Measurements from ENCODE around the gene JSRP1. TPM values are rescaled to one million over a fixed set of nuclear protein-coding genes. Genes with fewer than 3 reads are reported as not detected.

Gene JSRP1
- total RNA-seq, 1 donor from 2014 or later = 333 TPM

- DNase-seq (ENCODE audit: low read depth) = no peak
These were observed 36.5 kb downstream of the JSRP1 start for GRCh38 chr19:2219726-2220125.

- DNase-seq (ENCODE audit: low read depth) = no peak
These were observed 38.6 kb downstream of the JSRP1 start for GRCh38 chr19:2217591-2217990.

- DNase-seq (ENCODE audit: low read depth) = no peak
These were observed 39.6 kb downstream of the JSRP1 start for GRCh38 chr19:2216361-2217225.

DNA sequence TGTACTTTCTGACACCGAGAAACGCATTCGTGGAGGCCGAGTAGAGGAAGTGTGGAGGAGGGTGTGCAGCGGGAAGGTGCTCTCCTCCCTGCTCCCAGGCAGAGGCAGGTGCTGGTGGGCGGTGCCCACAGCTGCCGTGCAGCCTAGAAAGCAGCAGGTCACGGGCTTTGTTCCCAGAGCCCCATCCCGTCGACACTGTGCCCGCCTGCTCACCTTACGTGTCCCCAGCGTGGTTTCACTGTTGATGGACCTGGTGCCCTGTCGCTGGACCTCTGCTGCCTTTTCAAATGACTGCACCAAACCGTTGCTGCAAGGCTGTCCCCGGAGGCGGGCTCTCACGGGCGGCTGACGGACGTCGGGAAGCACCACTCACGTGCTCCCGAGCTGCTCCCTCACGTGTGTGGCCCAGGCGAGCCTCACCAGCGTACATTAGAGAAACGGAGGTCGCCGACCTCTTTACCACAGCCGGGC lies 40.9 kb downstream of the JSRP1 start:
- DNase-seq (ENCODE audit: low read depth) = no peak

- DNase-seq (ENCODE audit: low read depth) = no peak
These were observed 42.0 kb downstream of the JSRP1 start for GRCh38 chr19:2214251-2214650.

GRCh38 chr19:2213799-2214198 lies 42.4 kb downstream of the JSRP1 start:
- no peak for DNase-seq (ENCODE audit: low read depth)

DNA sequence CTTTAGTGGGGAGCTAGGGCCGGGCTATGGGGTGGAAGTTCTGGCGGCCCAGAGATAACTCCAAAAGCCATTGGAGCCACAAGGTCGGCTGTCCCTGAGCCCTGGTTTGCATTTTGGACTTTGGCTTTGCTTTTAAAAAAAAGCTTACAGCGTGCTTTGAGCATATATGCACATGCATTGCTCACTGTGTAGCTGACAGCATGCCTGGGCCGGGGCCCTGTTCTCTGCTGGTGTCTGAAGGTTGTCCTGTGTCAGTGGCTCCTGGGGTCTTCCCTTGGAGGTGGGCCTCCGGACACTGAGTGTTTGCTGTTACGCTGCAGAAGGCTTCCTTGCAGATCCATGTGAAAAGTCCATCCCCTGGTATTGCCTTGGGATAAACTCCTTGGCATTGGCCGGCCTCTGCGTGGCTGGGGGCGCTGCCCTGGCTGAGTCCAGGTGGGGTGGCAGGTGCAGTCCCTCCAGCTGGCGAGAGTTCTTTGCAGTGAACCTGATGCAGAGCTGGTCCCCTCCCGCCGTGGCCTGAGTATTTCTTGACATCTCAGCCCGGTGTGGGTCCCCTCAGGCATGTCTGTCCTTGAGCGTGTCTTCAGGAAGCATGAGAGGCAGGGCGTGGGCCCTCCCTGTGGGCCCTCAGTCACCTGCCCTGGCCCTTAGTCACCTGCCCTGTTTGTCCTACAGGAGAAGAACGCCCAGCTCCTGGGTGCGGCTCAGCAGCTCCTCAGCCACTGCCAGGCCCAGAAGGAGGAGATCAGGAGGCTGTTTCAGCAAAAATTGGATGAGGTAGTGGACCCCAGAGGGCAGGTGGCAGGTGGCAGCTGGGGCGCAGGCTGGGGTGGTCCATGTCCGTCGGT lies 43.1 kb downstream of the JSRP1 start:
- no peak for DNase-seq (ENCODE audit: low read depth)

DNA sequence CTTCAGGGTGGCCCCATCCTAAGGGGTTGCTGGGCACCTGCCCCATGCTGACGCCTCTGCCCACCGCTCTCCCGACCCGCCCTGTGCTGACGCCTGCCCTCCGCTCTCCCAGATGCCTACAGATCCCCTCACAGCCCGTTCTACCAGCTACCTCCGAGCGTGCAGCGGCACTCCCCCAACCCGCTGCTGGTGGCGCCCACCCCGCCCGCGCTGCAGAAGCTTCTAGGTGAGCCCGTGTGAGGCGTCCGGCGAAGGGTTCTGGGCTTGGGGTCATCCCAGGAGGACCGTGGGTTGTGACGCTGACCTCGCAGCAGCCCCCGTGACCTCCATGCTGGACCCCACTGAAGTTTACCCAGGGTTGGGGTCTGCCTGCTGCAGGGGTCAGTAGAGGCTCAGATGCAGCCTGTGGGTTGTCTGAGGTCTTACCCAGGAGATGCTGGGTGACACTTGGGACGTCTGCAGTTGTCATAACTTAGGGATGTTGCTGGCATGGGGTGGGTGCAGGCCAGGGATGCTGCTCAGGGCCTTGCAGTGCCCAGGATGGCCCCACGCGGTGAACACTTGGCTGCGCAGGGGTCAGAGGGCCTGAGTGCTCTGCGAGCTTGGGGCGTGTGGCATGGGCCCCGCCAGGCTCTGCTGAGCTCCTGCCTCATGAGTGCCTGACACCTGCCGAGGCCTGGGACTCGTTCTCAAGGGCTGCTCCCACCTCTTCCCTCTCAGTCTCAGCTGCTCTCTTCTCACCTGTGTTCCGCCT lies 45.1 kb downstream of the JSRP1 start:
- DNase-seq (ENCODE audit: low read depth) = no peak

GRCh38 chr19:2210206-2210605 lies 46.0 kb downstream of the JSRP1 start:
- no peak for DNase-seq (ENCODE audit: low read depth)

GRCh38 chr19:2209408-2209807 lies 46.8 kb downstream of the JSRP1 start:
- DNase-seq (ENCODE audit: low read depth) = no peak

GRCh38 chr19:2208975-2209374 lies 47.2 kb downstream of the JSRP1 start:
- no peak for DNase-seq (ENCODE audit: low read depth)

DNA sequence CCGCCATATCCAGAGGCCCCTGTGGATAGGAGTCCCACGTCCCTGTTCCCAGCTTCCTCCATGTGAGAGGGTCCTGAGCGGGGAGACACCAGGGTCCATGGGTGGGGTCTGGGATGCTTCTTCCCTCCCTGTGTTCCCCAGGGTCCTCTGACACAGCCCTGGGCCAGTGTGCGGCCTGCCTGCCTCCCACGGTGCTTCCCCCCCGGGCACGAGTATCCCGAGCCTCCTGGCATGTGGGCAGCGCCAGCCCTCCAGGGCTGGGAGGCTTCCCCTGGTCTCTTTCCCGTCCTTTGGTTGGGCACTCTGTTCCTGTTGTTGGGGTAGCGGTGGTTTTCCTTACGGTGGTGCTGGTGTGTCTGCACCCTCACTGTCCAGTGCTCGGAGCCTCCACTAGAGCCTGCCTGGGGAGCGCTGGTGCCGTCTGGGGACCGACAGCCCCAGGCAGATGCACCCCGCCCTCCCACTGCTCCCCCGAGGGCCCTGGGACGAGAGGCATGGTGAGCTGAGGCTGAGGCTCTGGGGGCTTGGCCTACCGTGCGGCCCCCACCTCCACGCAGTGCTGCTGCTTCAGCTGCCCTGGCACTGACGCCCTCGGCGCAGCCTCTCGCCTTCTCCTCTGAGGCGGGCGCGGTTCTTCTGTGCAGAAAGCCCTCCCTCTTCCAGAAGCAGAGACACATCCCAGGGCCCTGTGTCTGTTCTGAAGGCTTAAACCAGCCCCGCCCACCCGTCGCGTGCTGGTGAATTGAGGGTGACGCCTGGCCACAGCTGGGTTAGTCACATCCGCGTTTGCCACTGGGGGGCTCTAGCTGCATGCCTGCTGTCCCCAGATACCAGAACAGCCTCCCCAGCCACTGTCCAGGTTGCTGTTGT lies 48.0 kb downstream of the JSRP1 start:
- DNase-seq (ENCODE audit: low read depth) = peak; percentile 88

- no peak for DNase-seq (ENCODE audit: low read depth)
These were observed 49.2 kb downstream of the JSRP1 start for GRCh38 chr19:2207008-2207407.

GRCh38 chr19:2202366-2202765 lies 53.9 kb downstream of the JSRP1 start:
- no peak for DNase-seq (ENCODE audit: low read depth)

MicroRNA genes within 50 kb of the gene (microRNA counts, 767-probe panel; counts per million panel counts)
- microRNA hsa-miR-1227 = not detected

Small RNA genes within 50 kb of the gene (microRNA-seq; reads per million reads assigned to microRNA genes)
- gene MIR1227 (0.65 reads per million), gene MIR4321 (not detected)

Other genes with a start within 250 kb of the JSRP1 start
- gene BTBD2, start 240.7 kb downstream of the JSRP1 start, total RNA-seq = 40.2 and 44.4 TPM in 2 replicates
- gene MKNK2, start 205.2 kb downstream of the JSRP1 start, total RNA-seq = 35.3 and 44.6 TPM in 2 replicates
- 17.6 and 22.4 TPM in 2 replicates for gene MOB3A, start 160.1 kb downstream of the JSRP1 start, total RNA-seq
- gene IZUMO4, start 159.5 kb downstream of the JSRP1 start, total RNA-seq = 7.2 and 8.2 TPM in 2 replicates
- gene AP3D1, start 104.9 kb downstream of the JSRP1 start, total RNA-seq = 109 and 114 TPM in 2 replicates
- 7.9 and 8.3 TPM in 2 replicates for gene DOT1L, start 92.5 kb downstream of the JSRP1 start, total RNA-seq
- 77.5 and 86.7 TPM in 2 replicates for gene PLEKHJ1, start 20.1 kb downstream of the JSRP1 start, total RNA-seq
- gene SF3A2, start 19.6 kb downstream of the JSRP1 start, total RNA-seq = 21.6 and 23.1 TPM in 2 replicates
- gene AMH, start 7.1 kb downstream of the JSRP1 start, total RNA-seq = 5.1 and 7.3 TPM in 2 replicates
- 0.16 and 0.36 TPM in 2 replicates for gene PEAK3, start 25.8 kb upstream of the JSRP1 start, total RNA-seq
- gene LINGO3, start 51.7 kb upstream of the JSRP1 start, total RNA-seq = not detected in 2 replicates
- 158 and 226 TPM in 2 replicates for gene LSM7, start 72.2 kb upstream of the JSRP1 start, total RNA-seq
- gene SPPL2B, start 72.3 kb upstream of the JSRP1 start, total RNA-seq = 36.1 and 45.7 TPM in 2 replicates
- gene TMPRSS9, start 103.8 kb upstream of the JSRP1 start, total RNA-seq = not detected in 2 replicates
- 69.4 and 73.7 TPM in 2 replicates for gene TIMM13, start 171.2 kb upstream of the JSRP1 start, total RNA-seq
- 30.7 and 34.3 TPM in 2 replicates for gene LMNB2, start 200.5 kb upstream of the JSRP1 start, total RNA-seq
- 8.6 and 16.9 TPM in 2 replicates for gene GADD45B, start 219.7 kb upstream of the JSRP1 start, total RNA-seq